Measurements from ENCODE around the gene DOK4. TPM values are rescaled to one million over a fixed set of nuclear protein-coding genes. Genes with fewer than 3 reads are reported as not detected.

Gene DOK4
- total and polyA plus RNA-seq, 2 experiments from 2014 or later, result 1,563 to 2,409 TPM

- no peak for TF ChIP-seq CTCF (IDR thresholded peaks at IDR 0.05; ENCODE audit: low read depth, low read length)
- Histone ChIP-seq H3K27ac (peak overlapping the region; percentile 99), H3K4me3 (no peak overlapping the region), H3K27me3 (no peaks in the 10 kb centered on the region), H3K4me1 (ENCODE audit: low read depth) (peaks cover 81% of the 10 kb centered on the region), H3K9me3 (ENCODE audit: low read depth) (no peaks in the 10 kb centered on the region), H3K36me3 (no peaks in the 10 kb centered on the region)
- no peak for DNase-seq (ENCODE audit: low read depth in 1 of 2, low spot score in 1 of 2)
Measured at GRCh38 chr16:57508035-57508425, 21.7 kb upstream of the DOK4 start.

DNA sequence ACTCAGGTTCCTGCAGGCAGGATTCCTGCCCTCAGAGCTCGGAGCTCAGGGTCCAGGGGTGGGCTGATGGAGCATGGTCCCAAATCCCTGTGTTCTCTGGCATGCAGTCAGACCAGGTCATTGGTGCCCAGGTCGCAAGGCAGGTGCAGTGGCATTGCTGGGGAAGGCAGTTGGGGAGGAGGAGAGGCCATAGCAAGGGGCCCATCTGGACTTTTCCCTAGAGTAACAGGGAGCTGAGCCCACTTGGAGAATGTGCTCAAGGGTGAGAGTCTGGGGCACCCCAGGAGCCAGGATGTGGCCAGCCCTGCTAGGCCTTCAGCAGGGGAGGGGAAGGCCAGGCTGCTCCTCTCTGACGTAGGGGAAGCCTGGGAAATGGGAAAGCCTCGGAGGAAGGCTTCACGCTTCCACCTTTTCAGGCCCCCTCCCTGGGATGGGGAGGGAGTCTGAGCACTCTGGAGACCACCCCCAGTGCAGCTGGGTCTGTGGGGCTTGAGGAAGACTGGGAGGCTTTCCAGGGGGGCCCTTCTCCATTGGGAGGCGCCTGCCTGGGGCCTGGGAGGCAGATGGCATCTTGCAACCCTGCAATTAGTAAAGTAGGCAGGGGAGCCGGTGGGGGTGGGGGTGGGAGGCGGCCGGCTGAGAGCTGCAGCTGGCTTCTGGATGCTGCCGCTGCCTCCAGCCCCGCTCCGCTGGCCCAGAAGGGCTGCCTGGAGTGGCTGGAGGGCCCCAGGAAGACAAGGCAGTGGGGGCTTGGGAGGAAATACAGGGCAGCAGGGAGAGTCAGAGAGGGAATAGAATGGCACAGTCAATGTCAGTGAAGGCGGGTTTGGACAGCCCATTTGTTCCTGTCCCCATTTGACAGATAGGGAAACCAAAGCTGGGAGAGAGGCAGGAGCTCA, 21.1 kb upstream of the DOK4 start:
- Histone ChIP-seq H3K27ac (peak overlapping the region; percentile 99), H3K4me1 (ENCODE audit: low read depth) (peaks cover 82% of the 10 kb centered on the region), H3K36me3 (no peaks in the 10 kb centered on the region), H3K4me3 (no peak overlapping the region), H3K27me3 (no peaks in the 10 kb centered on the region), H3K9me3 (ENCODE audit: low read depth) (no peaks in the 10 kb centered on the region)
- TF ChIP-seq CTCF (IDR thresholded peaks at IDR 0.05; ENCODE audit: low read depth, low read length), result no peak
- no peak for DNase-seq (ENCODE audit: low read depth in 1 of 2, low spot score in 1 of 2)

DNA sequence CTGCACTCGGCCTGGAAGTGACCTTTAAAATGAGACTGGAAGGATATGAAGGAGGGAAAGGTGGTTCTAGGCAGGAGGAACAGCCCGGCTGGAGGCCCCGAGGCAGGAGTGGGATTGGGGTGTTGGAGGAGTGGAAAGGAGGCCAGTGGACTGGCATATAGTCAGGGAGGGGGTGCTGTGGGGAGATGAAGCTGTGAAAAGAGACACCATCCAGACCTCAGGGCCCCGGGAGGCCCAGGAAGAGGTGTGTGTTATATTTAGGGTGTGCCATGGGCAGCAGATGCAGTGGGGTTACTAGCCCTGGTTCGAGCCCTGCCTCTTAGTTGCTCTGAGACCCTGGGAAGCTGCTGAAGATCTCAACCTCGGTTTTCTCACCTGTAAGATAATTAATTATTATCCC, 18.9 kb upstream of the DOK4 start:
- H3K27ac ChIP-seq, result peak overlapping the region; percentile 76
- H3K27me3 ChIP-seq, result no peaks in the 10 kb centered on the region
- no peak for DNase-seq (ENCODE audit: low read depth in 1 of 2, low spot score in 1 of 2)
- peaks cover 86% of the 10 kb centered on the region for H3K4me1 ChIP-seq (ENCODE audit: low read depth)
- no peak for TF ChIP-seq CTCF (IDR thresholded peaks at IDR 0.05; ENCODE audit: low read depth, low read length)
- no peak overlapping the region for H3K4me3 ChIP-seq
- no peaks in the 10 kb centered on the region for H3K9me3 ChIP-seq (ENCODE audit: low read depth)
- H3K36me3 ChIP-seq, result no peaks in the 10 kb centered on the region

DNA sequence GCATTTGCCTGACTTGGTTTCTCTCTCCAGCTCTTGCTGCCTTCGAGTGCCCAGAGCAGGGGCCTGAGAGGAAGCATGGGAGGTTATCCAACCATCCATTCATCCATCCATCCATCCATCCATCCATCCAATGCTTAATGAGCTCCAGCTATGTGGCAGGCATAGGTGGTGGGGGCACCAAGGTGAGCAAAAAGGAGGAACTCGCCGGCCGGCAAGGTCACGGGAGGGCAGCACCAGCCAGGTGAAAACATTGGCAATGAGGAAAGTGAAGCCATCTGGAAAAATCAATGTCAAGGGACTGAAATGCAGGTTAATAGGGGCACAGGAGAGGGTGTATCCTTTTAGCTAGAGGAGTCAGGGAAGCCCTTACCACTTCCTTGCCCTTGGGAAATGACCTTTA, 18.2 kb upstream of the DOK4 start:
- peaks cover 83% of the 10 kb centered on the region for H3K4me1 ChIP-seq (ENCODE audit: low read depth)
- H3K4me3 ChIP-seq, result no peak overlapping the region
- no peaks in the 10 kb centered on the region for H3K9me3 ChIP-seq (ENCODE audit: low read depth)
- DNase-seq (ENCODE audit: low read depth in 1 of 2, low spot score in 1 of 2), result no peak
- no peaks in the 10 kb centered on the region for H3K27me3 ChIP-seq
- peak overlapping the region; percentile 97 for H3K27ac ChIP-seq
- no peak for TF ChIP-seq CTCF (IDR thresholded peaks at IDR 0.05; ENCODE audit: low read depth, low read length)
- no peaks in the 10 kb centered on the region for H3K36me3 ChIP-seq

- H3K9me3 ChIP-seq (ENCODE audit: low read depth), result no peaks in the 10 kb centered on the region
- no peak for TF ChIP-seq CTCF (IDR thresholded peaks at IDR 0.05; ENCODE audit: low read depth, low read length)
- H3K27ac ChIP-seq, result peak overlapping the region; percentile 97
- no peaks in the 10 kb centered on the region for H3K27me3 ChIP-seq
- H3K36me3 ChIP-seq, result no peaks in the 10 kb centered on the region
- H3K4me3 ChIP-seq, result no peak overlapping the region
- no peak for DNase-seq (ENCODE audit: low read depth in 1 of 2, low spot score in 1 of 2)
- peaks cover 80% of the 10 kb centered on the region for H3K4me1 ChIP-seq (ENCODE audit: low read depth)
Measured at GRCh38 chr16:57504001-57504400, 17.7 kb upstream of the DOK4 start.
